Skin epidermis (tissue), 12 donors: ENCODE measurements around the gene KRTAP5-1.

ENCODE experiments used
- H3K27ac ChIP-seq, 21 experiments: fragments of 200-600 bp; sonication (generic) in 11 of 21; one replicate each; pipeline ENCODE4 v1.5.0; 2020; ENCODE audit warnings: mild to moderate bottlenecking in 3 of 21, inconsistent platforms in 2 of 21, moderate library complexity in 2 of 21
- H3K4me3 ChIP-seq, 7 experiments: fragments of 200-600 bp; sonication (generic) in 2 of 7; one replicate each; pipeline ENCODE4 v1.5.0; 2020; ENCODE audit warnings: inconsistent platforms in 2 of 7, mild to moderate bottlenecking in 2 of 7, moderate library complexity in 1 of 7

Gene KRTAP5-1

GRCh38 chr11:1573903-1574237, 11.2 kb downstream of the KRTAP5-1 start:
- peak overlapping the region in 7 of 21 experiments; percentile 6 to 82 (median 70) for H3K27ac ChIP-seq
- H3K4me3 ChIP-seq, result peak overlapping the region in 5 of 7 experiments; percentile 20 to 60 (median 54)

GRCh38 chr11:1573077-1573902, 11.8 kb downstream of the KRTAP5-1 start:
- peak overlapping the region; percentile 47 to 60 (median 53) for H3K4me3 ChIP-seq
- H3K27ac ChIP-seq, result peak overlapping the region in 13 of 21 experiments; percentile 14 to 84 (median 71)

GRCh38 chr11:1572197-1573076, 12.6 kb downstream of the KRTAP5-1 start, which contains the start of gene DUSP8:
TSS of gene DUSP8 (minus strand) at chr11:1572271. CDS start at chr11:1565826, 6,445 bp downstream.
- Histone ChIP-seq H3K4me3 (peak within 1 kb of the TSS; percentile 47 to 60 (median 53)), H3K27ac (peak within 1 kb of the TSS in 20 of 21 experiments; percentile 19 to 84 (median 66))

GRCh38 chr11:1571760-1572196, 13.3 kb downstream of the KRTAP5-1 start:
- H3K27ac ChIP-seq, result peak overlapping the region in 9 of 21 experiments; percentile 31 to 78 (median 55)
- peak overlapping the region; percentile 39 to 60 (median 52) for H3K4me3 ChIP-seq

- Histone ChIP-seq H3K4me3 (peak overlapping the region; percentile 36 to 52 (median 45)), H3K27ac (peak overlapping the region in 10 of 21 experiments; percentile 31 to 78 (median 58))
These were observed 14.0 kb downstream of the KRTAP5-1 start for GRCh38 chr11:1570896-1571759.

GRCh38 chr11:1570531-1570895, 14.6 kb downstream of the KRTAP5-1 start:
- Histone ChIP-seq H3K27ac (peak overlapping the region in 1 of 21 experiments; percentile 55), H3K4me3 (peak overlapping the region in 1 of 7 experiments; percentile 36)

- H3K27ac ChIP-seq, result no peak overlapping the region
- H3K4me3 ChIP-seq, result no peak overlapping the region
These were observed 15.1 kb downstream of the KRTAP5-1 start for GRCh38 chr11:1570001-1570453.

GRCh38 chr11:1569251-1569780, 15.8 kb downstream of the KRTAP5-1 start:
- H3K27ac ChIP-seq, result no peak overlapping the region
- no peak overlapping the region for H3K4me3 ChIP-seq

GRCh38 chr11:1568441-1568911, 16.6 kb downstream of the KRTAP5-1 start:
- Histone ChIP-seq H3K27ac (no peak overlapping the region), H3K4me3 (no peak overlapping the region)

- H3K4me3 ChIP-seq, result no peak overlapping the region
- no peak overlapping the region for H3K27ac ChIP-seq
These were observed 17.4 kb downstream of the KRTAP5-1 start for GRCh38 chr11:1567721-1568100.

GRCh38 chr11:1567052-1567720, 17.9 kb downstream of the KRTAP5-1 start:
- Histone ChIP-seq H3K27ac (no peak overlapping the region), H3K4me3 (no peak overlapping the region)

GRCh38 chr11:1566381-1567051, 18.6 kb downstream of the KRTAP5-1 start:
- Histone ChIP-seq H3K27ac (no peak overlapping the region), H3K4me3 (no peak overlapping the region)

GRCh38 chr11:1565904-1566247, 19.2 kb downstream of the KRTAP5-1 start:
- H3K4me3 ChIP-seq, result no peak overlapping the region
- no peak overlapping the region for H3K27ac ChIP-seq

- no peak overlapping the region for H3K27ac ChIP-seq
- H3K4me3 ChIP-seq, result no peak overlapping the region
These were observed 19.7 kb downstream of the KRTAP5-1 start for GRCh38 chr11:1565173-1565903.

GRCh38 chr11:1564535-1565172, 20.4 kb downstream of the KRTAP5-1 start:
- no peak overlapping the region for H3K4me3 ChIP-seq
- no peak overlapping the region for H3K27ac ChIP-seq

- H3K27ac ChIP-seq, result no peak overlapping the region
These were observed 21.2 kb downstream of the KRTAP5-1 start for GRCh38 chr11:1563697-1564534.

More at GRCh38 chr11:1563697-1564534, 21.2 kb downstream of the KRTAP5-1 start:
- H3K4me3 ChIP-seq, result no peak overlapping the region
